ENCODE data around the gene LGALS12.

Gene LGALS12

GRCh38 chr11:63564056-63564774 is 58.3 kb downstream of the LGALS12 start:
- TF ChIP-seq CTCF (IDR thresholded peaks at IDR 0.05; ENCODE audit: low read depth, low read length): no peak
- in situ Hi-C loops (cut with HindIII; ENCODE audit: low sequenced_read_pairs): no loop called here
- no peak for DNase-seq (ENCODE audit: low read depth, low spot score)
- no peak overlapping the region for H3K4me3 ChIP-seq (ENCODE audit: low read depth, low read length)

GRCh38 chr11:63564784-63565350 is 59.0 kb downstream of the LGALS12 start:
- TF ChIP-seq CTCF (IDR thresholded peaks at IDR 0.05; ENCODE audit: low read depth, low read length): no peak
- in situ Hi-C loops (cut with HindIII; ENCODE audit: low sequenced_read_pairs): no loop called here
- no peak overlapping the region for H3K4me3 ChIP-seq (ENCODE audit: low read depth, low read length)
- DNase-seq (ENCODE audit: low read depth, low spot score): no peak
